Activated T-cell treated with anti-CD3 and anti-CD28 coated beads, Interleukin-2, amount 50 U/mL, for 4 hours (primary cell): ENCODE data around the gene SLC5A4. TPM values are rescaled to one million over a fixed set of nuclear protein-coding genes. Genes with fewer than 3 reads are reported as not detected.
"Not testable (repeated sequence)": the region's sequence is repeated elsewhere in the genome, so short reads cannot be mapped to it uniquely, and the experiment has no call there.

Source experiments
- ATAC-seq, 2 donors: fragments of 200-7000 bp; cut with Tn5 transposase; one replicate each; pipeline ENCODE4 v1.10.0; 2021
- DNase-seq: peaks from one replicate; pipeline ENCODE4 v3.0.0-alpha.2; 2020
- H3K27me3 Mint-ChIP-seq: one replicate; pipeline ENCODE4 v1.8.0; 2021; ENCODE audit warnings: low read depth, mixed read lengths
- H3K36me3 Mint-ChIP-seq: one replicate; pipeline ENCODE4 v1.8.0; 2022; ENCODE audit warnings: mixed read lengths; ENCODE audit not compliant: insufficient read depth
- H3K4me1 Mint-ChIP-seq: one replicate; pipeline ENCODE4 v1.8.0; 2021; ENCODE audit warnings: low read depth, mixed read lengths
- H3K4me3 Mint-ChIP-seq: one replicate; pipeline ENCODE4 v1.8.0; 2021; ENCODE audit warnings: mild to moderate bottlenecking, moderate library complexity, mixed read lengths
- H3K9me3 Mint-ChIP-seq: one replicate; pipeline ENCODE4 v1.8.0; 2021; ENCODE audit warnings: mixed read lengths
- total RNA-seq, 3 donors: library from RNA; stranded (reverse); gene quantifications; one replicate each; pipeline ENCODE4 v1.2.1, GENCODE V29; 2021

Gene SLC5A4
- total RNA-seq, result not detected

DNA sequence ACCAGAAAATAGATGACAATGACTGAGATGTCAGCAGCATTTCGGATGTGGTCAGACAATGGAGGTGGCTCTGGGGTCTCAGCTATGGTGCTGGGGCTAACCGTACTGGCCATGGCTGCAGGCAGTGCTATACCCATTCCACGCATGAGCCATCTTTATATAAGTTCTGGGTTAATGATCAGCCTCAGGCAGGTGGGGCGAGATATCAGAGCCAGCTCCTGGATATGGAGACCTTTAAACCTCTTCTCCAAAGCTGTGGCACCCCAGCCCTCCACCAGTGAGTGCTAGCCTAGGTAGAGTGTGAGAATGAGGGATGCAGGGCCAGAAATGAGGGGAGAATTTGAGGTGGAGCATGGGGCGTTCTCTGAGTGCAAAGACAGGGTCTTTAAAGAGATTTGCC lies at the start of gene SLC5A4:
SLC5A4 (minus strand) TSS at position 131 of the 400 bp plus-strand sequence; CDS start at position 113, 18 bp downstream.
- H3K4me1 Mint-ChIP-seq, result no peaks in the 10 kb centered on the region
- H3K4me3 Mint-ChIP-seq, result no peak within 1 kb of the TSS
- DNase-seq, result no peak
- H3K9me3 Mint-ChIP-seq, result no peaks in the 10 kb centered on the region
- H3K27me3 Mint-ChIP-seq, result peaks cover 23% of the 10 kb centered on the region
- no peak for ATAC-seq
- H3K36me3 Mint-ChIP-seq, result no peaks in the 10 kb centered on the region

DNA sequence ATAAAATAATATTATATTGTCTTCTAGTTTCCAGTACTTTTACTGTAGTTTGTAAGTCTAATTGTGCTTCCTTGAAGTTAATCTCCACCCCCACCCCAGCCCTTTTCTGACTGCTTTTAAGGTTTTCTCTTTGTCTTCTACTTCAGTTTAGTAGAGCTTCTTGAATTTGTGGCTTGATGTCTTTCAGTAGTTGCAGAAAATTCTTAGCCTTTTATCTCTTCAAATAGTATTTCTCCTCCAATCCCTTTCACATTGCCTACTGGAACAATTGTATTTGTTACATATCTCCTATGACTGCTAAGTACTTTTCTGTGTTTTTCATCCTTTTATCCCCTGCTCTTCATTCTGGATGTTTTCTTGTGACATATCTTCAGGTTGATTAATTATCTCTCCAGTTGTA lies 38.8 kb upstream of the SLC5A4 start:
- not testable (repeated sequence) for H3K4me3 Mint-ChIP-seq, ATAC-seq, H3K27me3 Mint-ChIP-seq, DNase-seq, H3K4me1 Mint-ChIP-seq, H3K9me3 Mint-ChIP-seq, H3K36me3 Mint-ChIP-seq

GRCh38 chr22:32286290-32286840 lies 31.2 kb upstream of the SLC5A4 start:
- no peak for ATAC-seq
- Mint-ChIP-seq H3K4me3 (no peak overlapping the region), H3K27me3 (peaks cover 16% of the 10 kb centered on the region), H3K4me1 (no peaks in the 10 kb centered on the region), H3K9me3 (no peaks in the 10 kb centered on the region), H3K36me3 (no peaks in the 10 kb centered on the region)
- DNase-seq, result no peak

DNA sequence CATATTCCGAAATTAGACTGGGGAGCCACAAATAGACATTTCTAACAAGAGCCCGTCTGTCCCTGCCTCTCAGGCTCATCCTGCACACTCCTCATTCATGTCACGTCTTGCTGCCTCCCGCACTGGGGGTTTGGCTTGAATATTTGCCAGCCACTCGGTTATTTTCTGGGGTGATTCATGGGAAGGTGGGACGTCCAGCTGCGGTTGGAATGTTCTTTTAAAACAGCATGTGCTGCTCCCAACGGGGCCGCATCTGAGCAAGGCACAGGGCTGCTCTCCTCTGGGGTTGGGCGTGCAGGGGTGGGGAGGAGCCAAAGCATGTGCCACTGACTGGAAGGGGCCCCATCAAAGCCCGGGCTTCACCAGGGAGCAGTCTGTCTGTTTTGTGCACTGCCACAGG lies 25.9 kb upstream of the SLC5A4 start:
- Mint-ChIP-seq H3K4me1 (no peaks in the 10 kb centered on the region), H3K9me3 (no peaks in the 10 kb centered on the region)

GRCh38 chr22:32275353-32275752 lies 20.2 kb upstream of the SLC5A4 start:
- not testable (repeated sequence) for ATAC-seq, H3K9me3 Mint-ChIP-seq, DNase-seq, H3K4me1 Mint-ChIP-seq, H3K36me3 Mint-ChIP-seq, H3K27me3 Mint-ChIP-seq, H3K4me3 Mint-ChIP-seq

More for the DNA sequence above, 25.9 kb upstream of the SLC5A4 start:
- ATAC-seq (no peak), DNase-seq (no peak)
- Mint-ChIP-seq H3K4me3 (no peak overlapping the region), H3K36me3 (no peaks in the 10 kb centered on the region), H3K27me3 (peaks cover 23% of the 10 kb centered on the region)

DNA sequence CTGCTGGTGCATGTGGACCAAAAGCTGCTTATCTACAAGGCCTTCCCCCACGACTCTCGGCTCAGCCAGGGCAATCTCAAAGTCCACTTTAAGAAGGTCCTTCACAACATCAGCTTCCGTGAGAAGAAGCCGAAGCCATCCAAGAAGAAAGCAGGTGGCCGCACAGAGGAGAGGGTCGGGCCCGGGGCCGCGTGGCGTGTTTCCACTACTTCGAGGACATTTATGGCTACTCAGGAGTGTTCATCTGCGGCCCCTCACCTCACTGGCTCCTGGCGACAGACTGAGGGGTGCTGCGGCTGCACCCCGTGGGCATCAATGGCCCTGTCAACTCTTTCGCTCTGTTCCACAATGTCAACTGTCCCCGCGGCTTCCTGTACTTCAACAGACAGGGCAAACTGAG lies 16.2 kb upstream of the SLC5A4 start:
- H3K4me1 Mint-ChIP-seq, result peaks cover 1% of the 10 kb centered on the region
- no peak overlapping the region for H3K4me3 Mint-ChIP-seq
- DNase-seq, result no peak
- no peaks in the 10 kb centered on the region for H3K9me3 Mint-ChIP-seq
- peaks cover 3% of the 10 kb centered on the region for H3K27me3 Mint-ChIP-seq
- ATAC-seq, result no peak
- H3K36me3 Mint-ChIP-seq, result no peaks in the 10 kb centered on the region

- ATAC-seq, result no peak
Observed at GRCh38 chr22:32270641-32271369, 15.7 kb upstream of the SLC5A4 start.

DNA sequence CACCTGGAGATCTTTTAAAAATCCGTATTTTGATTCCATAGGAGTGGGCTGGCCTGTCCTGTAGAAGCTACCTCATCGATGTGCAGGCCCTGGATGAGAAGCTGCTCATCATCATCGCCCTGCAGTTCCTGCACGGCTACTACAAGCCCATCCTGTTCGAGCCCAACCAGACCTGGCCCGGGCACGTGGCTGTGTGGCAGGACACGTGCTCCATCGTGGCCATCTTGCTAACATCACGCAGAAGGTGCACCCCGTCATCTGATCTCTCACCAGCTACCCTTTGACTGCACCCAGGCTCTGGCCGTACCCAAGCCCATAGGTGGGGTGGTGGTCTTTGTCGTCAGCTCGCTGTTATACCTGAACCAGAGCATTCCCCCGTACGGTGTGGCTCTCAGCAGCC lies 14.2 kb upstream of the SLC5A4 start:
- ATAC-seq (no peak), DNase-seq (no peak)
- H3K36me3 Mint-ChIP-seq, result no peaks in the 10 kb centered on the region
- no peaks in the 10 kb centered on the region for H3K9me3 Mint-ChIP-seq
- peaks cover 3% of the 10 kb centered on the region for H3K27me3 Mint-ChIP-seq
- H3K4me1 Mint-ChIP-seq, result peaks cover 10% of the 10 kb centered on the region
- no peak overlapping the region for H3K4me3 Mint-ChIP-seq

More at GRCh38 chr22:32270641-32271369, 15.7 kb upstream of the SLC5A4 start:
- no peaks in the 10 kb centered on the region for H3K9me3 Mint-ChIP-seq
- no peak for DNase-seq
- peaks cover 3% of the 10 kb centered on the region for H3K27me3 Mint-ChIP-seq
- H3K36me3 Mint-ChIP-seq, result no peaks in the 10 kb centered on the region
- no peak overlapping the region for H3K4me3 Mint-ChIP-seq
- H3K4me1 Mint-ChIP-seq, result peaks cover 7% of the 10 kb centered on the region

GRCh38 chr22:32267011-32267410 lies 11.9 kb upstream of the SLC5A4 start:
- ATAC-seq, result no peak
- Mint-ChIP-seq H3K27me3 (peaks cover 6% of the 10 kb centered on the region), H3K9me3 (no peaks in the 10 kb centered on the region), H3K4me3 (no peak overlapping the region), H3K4me1 (peaks cover 10% of the 10 kb centered on the region), H3K36me3 (no peaks in the 10 kb centered on the region)
- DNase-seq, result no peak

GRCh38 chr22:32265882-32266767 lies 11.0 kb upstream of the SLC5A4 start:
- peak; percentile 93 to 96 for ATAC-seq
- peak; percentile 53 for DNase-seq
- H3K4me3 Mint-ChIP-seq, result no peak overlapping the region
- no peaks in the 10 kb centered on the region for H3K36me3 Mint-ChIP-seq
- H3K9me3 Mint-ChIP-seq, result no peaks in the 10 kb centered on the region
- H3K4me1 Mint-ChIP-seq, result peaks cover 10% of the 10 kb centered on the region
- H3K27me3 Mint-ChIP-seq, result peaks cover 7% of the 10 kb centered on the region

- H3K9me3 Mint-ChIP-seq, ATAC-seq, H3K4me3 Mint-ChIP-seq, H3K36me3 Mint-ChIP-seq, H3K4me1 Mint-ChIP-seq, DNase-seq: not testable (repeated sequence)
- peaks cover 22% of the 10 kb centered on the region for H3K27me3 Mint-ChIP-seq
Observed at GRCh38 chr22:32263678-32264077, 8.5 kb upstream of the SLC5A4 start.

GRCh38 chr22:32261306-32261705 lies 6.2 kb upstream of the SLC5A4 start:
- ATAC-seq (no peak), DNase-seq (no peak)
- H3K9me3 Mint-ChIP-seq, result no peaks in the 10 kb centered on the region
- no peak overlapping the region for H3K4me3 Mint-ChIP-seq
- no peaks in the 10 kb centered on the region for H3K36me3 Mint-ChIP-seq
- peaks cover 7% of the 10 kb centered on the region for H3K4me1 Mint-ChIP-seq
- H3K27me3 Mint-ChIP-seq, result peaks cover 26% of the 10 kb centered on the region

DNA sequence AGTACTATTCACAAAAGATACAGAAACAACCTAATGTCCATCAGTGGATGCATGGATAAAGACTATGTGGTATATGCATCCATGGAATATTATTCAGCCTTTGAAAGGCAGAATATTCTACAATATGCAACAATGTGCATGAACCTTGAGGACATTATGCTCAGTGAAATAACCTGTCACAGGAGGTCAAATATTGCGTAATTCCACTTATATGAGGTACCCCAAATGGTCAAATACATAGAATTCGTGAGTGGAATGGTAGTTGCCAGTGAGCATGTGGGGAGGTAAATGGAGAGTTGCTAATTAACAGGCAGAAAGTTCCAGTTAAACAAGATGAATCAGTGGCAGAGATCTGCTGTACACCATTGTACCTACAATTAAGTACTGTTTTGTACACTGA lies 3.6 kb upstream of the SLC5A4 start:
- H3K4me3 Mint-ChIP-seq, result no peak overlapping the region
- ATAC-seq (no peak), DNase-seq (no peak)
- H3K36me3 Mint-ChIP-seq, result no peaks in the 10 kb centered on the region
- H3K9me3 Mint-ChIP-seq, result no peaks in the 10 kb centered on the region
- peaks cover 29% of the 10 kb centered on the region for H3K27me3 Mint-ChIP-seq
- H3K4me1 Mint-ChIP-seq, result no peaks in the 10 kb centered on the region

DNA sequence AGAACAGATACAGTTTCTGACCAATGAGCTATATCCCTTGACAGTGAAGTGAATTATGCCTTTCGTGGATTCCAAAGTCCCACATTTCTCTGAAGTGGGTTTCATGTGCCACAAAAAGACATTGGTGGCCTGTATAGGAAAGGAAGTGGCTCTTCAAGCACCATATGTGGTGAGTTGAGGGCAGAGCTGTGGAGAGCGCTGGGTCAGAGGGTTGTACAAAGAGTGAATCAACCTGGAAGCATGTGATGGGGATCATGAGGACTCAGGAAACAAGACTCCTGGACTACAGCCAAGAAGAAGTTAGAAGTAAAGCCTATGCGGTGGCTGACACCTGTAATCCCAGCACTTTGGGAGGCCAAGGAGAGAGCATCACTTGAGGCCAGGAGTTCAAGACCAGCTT lies 579 bp upstream of the SLC5A4 start:
- no peak for DNase-seq
- no peak for ATAC-seq
- H3K36me3 Mint-ChIP-seq, result no peaks in the 10 kb centered on the region
- peaks cover 26% of the 10 kb centered on the region for H3K27me3 Mint-ChIP-seq
- H3K9me3 Mint-ChIP-seq, result no peaks in the 10 kb centered on the region
- no peaks in the 10 kb centered on the region for H3K4me1 Mint-ChIP-seq
- H3K4me3 Mint-ChIP-seq, result no peak overlapping the region
